ENCODE results near the gene ARHGAP23.
"Not testable (repeated sequence)": the region's sequence is repeated elsewhere in the genome, so short reads cannot be mapped to it uniquely, and the experiment has no call there.

Gene ARHGAP23

GRCh38 chr17:38512473-38513058 is 84.3 kb downstream of the ARHGAP23 start:
- DNase-seq (ENCODE audit: low spot score): no peak

- not testable (repeated sequence) for DNase-seq (ENCODE audit: low spot score)
Measured at GRCh38 chr17:38526526-38526925, 98.3 kb downstream of the ARHGAP23 start.

DNA sequence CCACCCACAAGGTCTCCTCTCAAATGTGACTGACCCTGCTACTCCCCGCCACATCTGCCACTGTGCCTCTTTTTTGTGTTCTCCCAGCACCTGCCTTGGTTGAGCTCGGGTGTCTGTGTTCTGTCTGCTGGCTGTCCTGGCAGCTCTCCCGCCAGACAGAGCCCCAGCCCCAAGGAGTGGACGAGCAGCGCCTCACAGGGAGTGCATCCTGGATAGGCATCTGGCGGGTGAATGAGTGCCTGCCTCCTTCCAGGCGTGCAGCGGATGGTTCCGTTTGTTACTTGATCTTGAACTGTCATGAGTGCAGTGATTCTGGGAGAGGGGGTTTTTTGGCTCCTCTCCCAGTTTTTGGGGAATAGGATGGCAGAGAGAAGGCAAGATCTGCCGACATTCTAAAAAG is 99.9 kb downstream of the ARHGAP23 start:
- not testable (repeated sequence) for DNase-seq (ENCODE audit: low spot score)

DNA sequence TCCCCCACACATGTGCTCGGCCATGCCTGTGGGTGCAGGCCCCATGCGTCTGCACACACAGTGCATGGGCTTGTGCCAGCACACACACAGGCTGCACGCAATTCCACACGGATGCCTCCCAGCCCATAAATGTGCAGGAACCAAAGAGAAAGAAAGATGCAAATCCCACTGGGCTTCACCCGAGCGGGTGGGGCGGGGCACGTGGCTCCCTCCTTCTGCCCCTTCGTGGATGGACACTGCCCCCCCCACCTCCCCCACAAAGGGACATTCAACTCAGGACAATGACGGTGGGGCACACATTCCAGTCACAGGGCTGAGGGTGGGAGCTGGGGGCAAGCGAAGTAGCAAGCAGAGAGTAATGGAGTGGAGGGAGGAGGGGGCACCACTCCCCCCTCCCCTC is 102.6 kb downstream of the ARHGAP23 start:
- not testable (repeated sequence) for DNase-seq (ENCODE audit: low spot score)

DNA sequence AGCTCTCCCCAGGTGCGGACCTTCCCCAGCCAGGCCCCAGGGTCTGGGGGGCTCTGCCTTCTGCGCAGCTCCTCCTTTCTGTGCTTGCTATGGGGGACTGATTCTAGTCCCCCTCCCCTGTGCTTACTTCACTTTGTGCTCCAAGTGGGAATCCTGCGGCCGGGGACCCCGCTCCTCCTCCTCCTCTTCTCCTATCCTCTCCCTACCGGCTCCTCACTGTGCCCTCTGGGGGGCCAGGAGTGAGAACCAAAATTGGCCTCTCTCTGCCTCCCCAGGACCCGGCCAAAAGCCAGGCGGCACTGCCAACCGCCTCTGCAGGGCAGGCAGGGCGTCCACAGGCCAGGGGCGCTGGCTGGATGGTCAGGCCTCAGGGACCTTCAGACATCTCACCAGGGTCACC is 103.5 kb downstream of the ARHGAP23 start:
- not testable (repeated sequence) for DNase-seq (ENCODE audit: low spot score)

DNA sequence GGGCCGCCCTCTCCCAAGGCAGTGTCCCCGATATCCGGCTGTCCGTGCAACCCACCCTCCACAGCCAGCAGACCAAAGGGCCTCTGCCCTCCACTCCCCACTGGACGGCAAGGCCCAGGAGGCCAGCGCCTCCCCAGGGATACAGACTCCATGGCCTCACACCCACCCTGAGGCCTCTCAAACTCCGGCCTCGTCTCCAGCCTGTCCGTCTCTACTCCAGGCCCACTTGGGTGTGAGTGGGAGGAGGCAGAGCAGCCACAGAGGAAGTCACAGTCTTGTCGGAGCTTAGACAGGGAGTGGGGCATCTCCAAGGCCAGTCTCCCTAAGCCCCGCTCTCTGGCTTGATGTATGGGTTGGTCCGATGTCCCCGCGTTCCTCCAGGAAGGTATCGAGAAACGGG is 104.2 kb downstream of the ARHGAP23 start:
- DNase-seq (ENCODE audit: low spot score): no peak

GRCh38 chr17:38533241-38533640 is 105.0 kb downstream of the ARHGAP23 start:
- no peak for DNase-seq (ENCODE audit: low spot score)

GRCh38 chr17:38533866-38534497 is 105.7 kb downstream of the ARHGAP23 start:
- DNase-seq (ENCODE audit: low spot score): no peak

DNA sequence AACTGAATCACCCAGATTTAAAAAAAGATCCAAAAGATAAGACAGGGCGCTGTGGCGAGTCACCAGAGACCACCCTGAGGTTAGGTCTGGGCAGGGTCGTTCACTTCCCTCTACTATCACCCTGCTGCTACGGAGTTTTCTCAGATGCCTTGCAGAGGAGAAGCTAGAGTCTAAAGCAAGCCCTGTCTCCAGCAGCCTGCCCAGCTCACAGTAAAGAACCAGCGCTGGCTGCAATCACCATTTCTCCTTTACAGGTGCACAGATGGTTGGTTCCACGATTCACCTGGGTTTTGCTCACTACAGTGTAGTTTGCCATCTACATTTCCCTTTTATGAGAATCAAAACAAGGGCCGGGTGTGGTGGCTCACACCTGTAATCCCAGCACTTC is 106.2 kb downstream of the ARHGAP23 start:
- no peak for DNase-seq (ENCODE audit: low spot score)

DNA sequence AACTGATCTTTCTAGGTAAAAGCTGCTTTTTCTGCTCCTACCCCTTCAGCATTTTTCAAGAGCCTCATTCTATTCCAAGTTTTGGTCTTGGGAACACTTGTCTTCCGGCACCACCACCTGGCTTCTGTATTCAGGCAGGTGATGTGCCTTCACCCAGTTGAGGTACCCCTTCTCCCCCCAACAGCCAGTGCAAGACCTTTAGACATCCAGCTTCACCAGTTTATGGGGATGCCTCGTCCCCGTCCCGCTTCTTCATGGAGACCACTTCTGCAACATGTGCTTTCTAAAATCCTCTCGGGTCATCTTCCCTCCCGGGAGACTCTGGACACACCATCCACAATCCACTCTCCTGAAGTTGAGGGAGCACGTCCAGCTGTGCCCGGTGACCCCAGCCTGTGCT is 107.6 kb downstream of the ARHGAP23 start:
- DNase-seq (ENCODE audit: low spot score): no peak

DNA sequence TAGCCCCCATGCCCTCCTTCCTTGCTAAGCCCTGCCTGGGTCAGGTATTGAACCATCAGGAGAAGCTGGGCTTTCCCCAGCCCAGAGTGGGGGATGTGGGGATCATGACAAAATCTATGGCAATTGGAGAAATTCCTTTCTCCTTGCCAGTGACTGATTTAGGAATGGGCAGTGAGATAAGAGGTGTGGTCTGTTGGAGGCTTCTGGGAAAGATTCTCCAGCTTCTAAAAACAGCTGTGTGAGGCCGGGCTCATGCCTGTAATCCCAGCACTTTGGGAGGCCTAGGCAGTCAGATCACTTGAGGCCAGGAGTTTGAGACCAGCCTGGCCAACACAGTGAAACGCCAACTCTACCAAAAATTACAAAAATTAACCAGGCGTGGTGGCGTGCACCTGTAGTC is 108.4 kb downstream of the ARHGAP23 start:
- no peak for DNase-seq (ENCODE audit: low spot score)

- DNase-seq (ENCODE audit: low spot score): no peak
Measured at GRCh38 chr17:38538906-38539305, 110.6 kb downstream of the ARHGAP23 start.

- no peak for DNase-seq (ENCODE audit: low spot score)
Measured at GRCh38 chr17:38539386-38539785, 111.1 kb downstream of the ARHGAP23 start.

GRCh38 chr17:38540514-38541045 is 112.3 kb downstream of the ARHGAP23 start:
- DNase-seq (ENCODE audit: low spot score): no peak

GRCh38 chr17:38541281-38541680 is 113.0 kb downstream of the ARHGAP23 start:
- no peak for DNase-seq (ENCODE audit: low spot score)

DNA sequence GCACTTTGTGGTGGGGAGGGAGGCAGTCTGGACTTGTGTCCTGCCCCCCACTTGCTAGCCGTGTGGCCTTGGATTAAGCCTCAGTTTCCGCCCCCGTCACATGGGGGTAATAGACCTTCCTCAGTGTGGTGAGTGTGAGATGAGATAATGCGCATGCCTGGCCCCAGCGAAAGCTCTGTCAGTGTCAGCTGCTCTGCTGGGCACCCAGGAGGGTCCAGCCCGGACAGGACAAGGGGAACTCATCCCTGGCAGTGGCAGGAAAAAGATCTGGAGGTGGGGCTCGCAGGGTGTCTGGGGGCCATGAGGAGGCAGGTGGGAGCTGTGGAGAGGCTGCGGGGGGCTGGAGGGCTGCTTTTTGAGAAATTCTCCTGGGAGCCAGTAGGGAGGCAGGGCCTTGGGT is 114.0 kb downstream of the ARHGAP23 start:
- no peak for DNase-seq (ENCODE audit: low spot score)

DNA sequence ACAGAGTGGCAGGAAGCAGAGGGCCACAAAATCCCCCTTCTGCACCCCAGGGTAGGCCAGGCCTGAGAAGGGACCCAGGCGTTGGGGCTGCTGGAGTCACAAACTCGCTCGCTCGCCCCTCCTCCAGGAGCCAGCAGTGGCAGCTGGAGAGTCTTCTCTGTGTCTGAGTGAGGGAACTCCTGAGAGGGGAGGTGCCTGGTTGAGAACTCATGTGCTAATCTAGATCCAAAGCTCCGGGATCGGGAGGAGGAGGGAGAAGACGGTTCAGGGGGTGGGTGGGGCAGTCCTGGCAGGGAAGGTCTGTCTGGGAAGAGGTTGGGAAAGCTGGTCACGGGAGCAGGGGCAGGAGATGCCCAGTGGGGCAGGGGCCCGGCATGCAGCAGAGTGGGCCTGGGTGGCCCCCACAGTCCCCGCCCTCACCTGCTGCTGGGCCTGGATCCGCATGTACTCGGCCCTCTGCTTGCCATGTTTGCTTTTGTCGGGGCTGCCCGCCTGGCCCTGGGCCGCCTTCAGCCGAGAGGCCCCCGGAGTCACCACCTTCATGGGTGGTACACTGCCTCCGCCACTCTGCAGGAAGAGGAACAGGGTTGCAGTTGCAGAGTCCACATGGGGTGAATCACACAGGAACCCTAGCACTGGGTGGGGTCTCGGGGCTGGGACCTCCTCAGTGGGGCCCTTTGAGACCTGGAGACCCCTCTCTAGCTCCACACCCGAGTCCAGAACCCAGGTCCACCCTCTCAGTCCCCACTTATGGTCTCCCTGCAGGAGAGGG is 115.3 kb downstream of the ARHGAP23 start:
- DNase-seq (ENCODE audit: low spot score): no peak

- no peak for DNase-seq (ENCODE audit: low spot score)
Measured at GRCh38 chr17:38544175-38544838, 116.0 kb downstream of the ARHGAP23 start.

DNA sequence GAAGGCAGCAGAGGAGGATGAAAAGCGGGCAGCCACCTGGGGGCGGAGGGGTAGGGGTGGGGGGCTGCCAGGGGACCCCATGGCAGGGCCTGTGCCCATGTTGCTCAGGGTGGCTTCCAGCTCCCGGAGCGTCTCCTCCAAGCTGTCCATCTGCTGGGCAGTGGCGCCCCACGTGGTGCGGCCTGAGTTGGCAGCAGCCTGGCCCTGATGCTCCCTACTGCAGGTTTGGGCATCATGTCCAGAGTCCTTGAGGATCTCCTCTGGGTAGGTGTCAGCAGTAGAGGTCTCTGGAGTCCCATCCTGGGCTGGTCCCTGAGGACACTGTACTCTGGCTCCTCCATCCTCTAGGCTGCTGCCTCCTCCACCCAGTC is 116.6 kb downstream of the ARHGAP23 start:
- no peak for DNase-seq (ENCODE audit: low spot score)

DNA sequence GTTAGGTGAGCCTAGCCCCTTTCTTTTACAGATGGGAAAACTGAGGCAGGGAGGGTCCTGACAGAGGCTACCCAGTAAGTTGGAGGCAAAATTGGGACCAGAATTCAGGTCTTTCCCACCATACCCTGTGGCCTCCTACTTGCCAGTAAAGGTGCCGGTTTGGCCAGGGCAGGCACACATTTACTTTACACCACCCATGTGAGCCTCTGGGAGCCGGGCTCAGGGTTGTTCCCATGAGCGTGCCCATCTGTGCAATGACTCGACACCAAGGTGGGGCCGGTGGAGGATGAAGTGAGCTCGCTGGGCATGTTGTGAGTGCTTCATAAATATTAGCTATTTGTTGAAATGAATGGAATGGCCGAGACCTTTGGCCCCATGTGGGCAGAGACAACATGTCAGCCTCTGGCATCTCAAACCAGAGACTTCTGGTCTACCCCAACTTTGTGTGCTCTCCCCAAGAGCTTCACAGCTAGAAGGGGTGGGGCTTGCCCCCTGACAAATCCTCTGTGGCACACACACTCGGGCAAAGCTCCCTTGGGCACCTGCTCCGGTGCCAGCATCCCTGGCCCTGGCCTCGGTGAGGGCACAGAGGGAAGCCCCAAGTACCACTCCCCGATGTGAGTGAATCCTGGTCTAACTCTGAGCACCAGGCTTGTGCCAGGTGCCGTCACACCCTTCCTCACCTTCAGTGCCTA is 117.4 kb downstream of the ARHGAP23 start:
- no peak for DNase-seq (ENCODE audit: low spot score)

DNA sequence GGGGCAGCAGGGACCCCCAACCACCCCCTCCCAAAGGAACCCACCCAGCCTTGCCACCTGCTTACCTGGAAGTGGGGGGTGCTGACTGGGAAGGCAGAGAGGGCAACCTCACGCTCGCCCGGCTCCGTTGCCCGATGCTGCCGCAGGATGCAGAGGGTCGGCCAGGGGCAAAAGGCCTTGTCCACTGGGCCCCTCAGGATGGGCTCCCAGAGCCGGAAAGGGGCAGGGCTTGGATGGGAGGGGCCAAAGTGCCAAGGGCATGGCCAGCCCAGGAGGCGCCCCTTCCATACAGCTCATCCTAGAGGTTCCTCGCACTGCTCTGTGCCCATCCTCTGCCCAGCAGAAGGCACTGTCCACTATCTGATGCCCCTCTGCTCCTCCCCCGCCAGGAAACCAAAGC is 118.1 kb downstream of the ARHGAP23 start:
- no peak for DNase-seq (ENCODE audit: low spot score)

DNA sequence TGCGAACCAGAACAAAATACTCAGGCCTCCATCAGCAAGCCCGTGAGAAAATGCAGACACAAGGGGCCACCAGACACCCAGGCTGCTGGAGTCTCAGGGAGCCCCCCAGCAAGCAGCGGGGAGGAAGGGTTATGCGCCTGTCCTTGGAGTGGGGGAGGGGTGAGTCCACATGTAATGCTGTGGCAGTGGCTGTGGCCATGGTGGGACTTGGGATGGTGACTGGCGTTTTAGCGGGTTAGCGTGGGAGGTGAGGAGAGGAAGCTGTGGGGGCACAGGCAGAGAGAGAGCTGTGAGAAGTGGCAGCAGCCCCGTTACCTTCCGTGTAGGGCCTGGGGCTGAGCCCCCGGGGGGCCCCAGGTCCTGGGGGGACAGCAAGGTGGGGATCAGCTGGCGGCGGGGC is 119.2 kb downstream of the ARHGAP23 start:
- DNase-seq (ENCODE audit: low spot score): no peak
